GM23338 (cell line): ENCODE measurements around the gene RNFT2.

Experiments used
- CTCF ChIP-seq, 2 experiments: fragments of 200-600 bp in 1 of 2; sonication (generic) in 1 of 2; conservative IDR thresholded peaks; 2 replicates each; pipeline versions ENCODE4 v1.5.1 to v1.6.1; 2016 to 2017; ENCODE audit warnings: antibody characterized with exemption in 2 of 2, low read depth in 2 of 2, mild to moderate bottlenecking in 2 of 2, moderate library complexity in 1 of 2
- EZH2 ChIP-seq: fragments of 200-600 bp; sonication (generic); IDR thresholded peaks from one replicate; pipeline ENCODE4 v1.8.0; 2017; ENCODE audit warnings: antibody characterized with exemption, mild to moderate bottlenecking, low read depth; ENCODE audit not compliant: unreplicated experiment
- REST ChIP-seq: IDR thresholded peaks from one replicate; pipeline ENCODE4 v1.6.1; 2018; ENCODE audit warnings: antibody characterized with exemption; ENCODE audit not compliant: unreplicated experiment

GRCh38 chr12:116818948-116819832, 81.1 kb downstream of the RNFT2 start:
- TF ChIP-seq CTCF (conservative IDR thresholded peaks at IDR 0.05; ENCODE audit: low read depth in 2 of 2) (no peak), REST (no peak), EZH2 (no peak)
